Psoas muscle (tissue), 8 donors: ENCODE measurements around the gene C10orf67. TPM values are rescaled to one million over a fixed set of nuclear protein-coding genes. Genes with fewer than 3 reads are reported as not detected.

Source experiments
- ATAC-seq, 4 donors: fragments of 200-7000 bp; cut with Tn5 transposase; one replicate each; pipeline ENCODE4 v1.9.1; 2020; ENCODE audit warnings: moderate library complexity in 3 of 4, mild to moderate bottlenecking in 2 of 4
- DNase-seq, 2 donors: peaks; one replicate each; pipeline ENCODE4 v3.0.0-alpha.2; 2020
- H3K27ac ChIP-seq: fragments of 200-600 bp; one replicate; pipeline ENCODE4 v1.8.0; 2022
- H3K27me3 ChIP-seq, 3 donors: fragments of 200-600 bp in 1 of 3; one replicate each; pipeline versions ENCODE4 v1.6.1 to v1.8.0; 2013 to 2022; ENCODE audit warnings: low read length in 2 of 3, mild to moderate bottlenecking in 2 of 3, moderate library complexity in 1 of 3; ENCODE audit not compliant: insufficient read depth in 3 of 3
- H3K36me3 ChIP-seq, 2 donors: fragments of 200-600 bp in 1 of 2; one replicate each; pipeline versions ENCODE4 v1.6.1 to v1.8.0; 2013 to 2022; ENCODE audit warnings: low read depth in 1 of 2, mild to moderate bottlenecking in 1 of 2, moderate library complexity in 1 of 2; ENCODE audit not compliant: insufficient read depth in 1 of 2
- H3K4me1 ChIP-seq: fragments of 200-600 bp; one replicate; pipeline ENCODE4 v1.8.0; 2022
- H3K4me3 ChIP-seq: fragments of 200-600 bp; one replicate; pipeline ENCODE4 v1.8.0; 2022; ENCODE audit warnings: mild to moderate bottlenecking
- H3K9me3 ChIP-seq: fragments of 200-600 bp; one replicate; pipeline ENCODE4 v1.8.0; 2022
- WGBS, 3 donors: extraction: QIAGEN DNeasy Blood & Tissue Kit; methylation state at CpG; one replicate each; pipeline versions ENCODE4 v1.1.6 to v1.1.7; 2013; 5-methylcytosine and 5-hydroxymethylcytosine counted together
- intact Hi-C, 2 donors: fragments of 100-400 bp; cut with DNase I; formaldehyde crosslinking; loops; one replicate each; pipeline versions ENCODE4 v1.11.0 to v1.14.2; 2022
- polyA plus RNA-seq, 3 donors: library from polyadenylated mRNA; stranded (reverse); fragments of 200-250 nt; gene quantifications; one replicate each; pipeline ENCODE4 v1.2.3, GENCODE V29; 2013
- total RNA-seq, 4 donors: library from RNA; stranded (reverse); fragmentation: NEBNext Ultra II Directional in 2 of 4; extraction: Animal tissue kit (Norgen Biotek cat#: 25700) in 2 of 4; gene quantifications; one replicate each; pipeline versions ENCODE4 v1.2.1 to v1.2.4, GENCODE V29; 2021 to 2023
- TF ChIP-seq, protein P1 (sequence below): fragments of 200-600 bp; IDR thresholded peaks from one replicate; pipeline ENCODE4 v1.8.0; 2022; ENCODE audit warnings: antibody characterized with exemption
- donor health status: healthy with polysubstance abuse.
- donor health status: DM: no; HTN: no; CAD: no; lungs with moderate emphysema.
- donor health status: Bipolar disorder and iron deficiency.
- donor health status: healthy.
- donor health status: DM: yes; HTN: yes; CAD: no.
- donor health status: DM: no; HTN: no; CAD: no.
- donor health status: DM: no; HTN: no; CAD: no.
- donor health status: DM: yes; HTN: yes; CAD: no.

The C10orf67 gene
- total and polyA plus RNA-seq, 7 donors, result 0.01 to 0.67 (median 0.06) TPM; not detected in 2

DNA sequence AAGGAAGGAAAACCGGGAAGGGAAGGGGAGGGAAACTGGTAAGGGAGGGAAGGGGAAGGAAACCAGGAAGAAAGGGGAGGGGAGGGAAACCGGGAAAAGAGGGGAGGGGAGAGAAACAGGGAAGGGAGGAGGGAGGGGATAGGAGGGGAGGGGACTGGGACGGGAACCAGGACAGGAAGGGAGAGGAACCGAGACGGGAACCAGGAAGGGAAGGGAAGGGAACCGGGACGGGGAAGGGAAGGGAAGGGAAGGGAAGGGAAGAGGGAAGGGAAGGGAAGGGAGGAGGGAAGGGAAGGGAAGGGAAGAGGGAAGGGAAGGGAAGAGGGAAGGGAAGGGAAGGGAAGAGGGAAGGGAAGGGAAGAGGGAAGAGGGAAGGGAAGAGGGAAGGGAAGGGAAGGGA, 13.6 kb downstream of the C10orf67 start:
- no peak for DNase-seq
- no peaks in the 10 kb centered on the region for H3K36me3 ChIP-seq
- H3K4me1 ChIP-seq, result no peaks in the 10 kb centered on the region
- TF ChIP-seq, protein P1, sequence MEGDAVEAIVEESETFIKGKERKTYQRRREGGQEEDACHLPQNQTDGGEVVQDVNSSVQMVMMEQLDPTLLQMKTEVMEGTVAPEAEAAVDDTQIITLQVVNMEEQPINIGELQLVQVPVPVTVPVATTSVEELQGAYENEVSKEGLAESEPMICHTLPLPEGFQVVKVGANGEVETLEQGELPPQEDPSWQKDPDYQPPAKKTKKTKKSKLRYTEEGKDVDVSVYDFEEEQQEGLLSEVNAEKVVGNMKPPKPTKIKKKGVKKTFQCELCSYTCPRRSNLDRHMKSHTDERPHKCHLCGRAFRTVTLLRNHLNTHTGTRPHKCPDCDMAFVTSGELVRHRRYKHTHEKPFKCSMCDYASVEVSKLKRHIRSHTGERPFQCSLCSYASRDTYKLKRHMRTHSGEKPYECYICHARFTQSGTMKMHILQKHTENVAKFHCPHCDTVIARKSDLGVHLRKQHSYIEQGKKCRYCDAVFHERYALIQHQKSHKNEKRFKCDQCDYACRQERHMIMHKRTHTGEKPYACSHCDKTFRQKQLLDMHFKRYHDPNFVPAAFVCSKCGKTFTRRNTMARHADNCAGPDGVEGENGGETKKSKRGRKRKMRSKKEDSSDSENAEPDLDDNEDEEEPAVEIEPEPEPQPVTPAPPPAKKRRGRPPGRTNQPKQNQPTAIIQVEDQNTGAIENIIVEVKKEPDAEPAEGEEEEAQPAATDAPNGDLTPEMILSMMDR, result no peak
- H3K4me3 ChIP-seq, result no peak overlapping the region
- intact Hi-C loops, result no loop called here
- H3K9me3 ChIP-seq, result no peaks in the 10 kb centered on the region
- WGBS, 3 donors, result 68 to 79% (median 78%) methylated on average over 3 to 7 of the region's 7 CpGs
- ATAC-seq, result no peak
- no peak overlapping the region for H3K27ac ChIP-seq
- peaks cover 0 to 4% (median 0%) of the 10 kb centered on the region in 3 donors for H3K27me3 ChIP-seq

DNA sequence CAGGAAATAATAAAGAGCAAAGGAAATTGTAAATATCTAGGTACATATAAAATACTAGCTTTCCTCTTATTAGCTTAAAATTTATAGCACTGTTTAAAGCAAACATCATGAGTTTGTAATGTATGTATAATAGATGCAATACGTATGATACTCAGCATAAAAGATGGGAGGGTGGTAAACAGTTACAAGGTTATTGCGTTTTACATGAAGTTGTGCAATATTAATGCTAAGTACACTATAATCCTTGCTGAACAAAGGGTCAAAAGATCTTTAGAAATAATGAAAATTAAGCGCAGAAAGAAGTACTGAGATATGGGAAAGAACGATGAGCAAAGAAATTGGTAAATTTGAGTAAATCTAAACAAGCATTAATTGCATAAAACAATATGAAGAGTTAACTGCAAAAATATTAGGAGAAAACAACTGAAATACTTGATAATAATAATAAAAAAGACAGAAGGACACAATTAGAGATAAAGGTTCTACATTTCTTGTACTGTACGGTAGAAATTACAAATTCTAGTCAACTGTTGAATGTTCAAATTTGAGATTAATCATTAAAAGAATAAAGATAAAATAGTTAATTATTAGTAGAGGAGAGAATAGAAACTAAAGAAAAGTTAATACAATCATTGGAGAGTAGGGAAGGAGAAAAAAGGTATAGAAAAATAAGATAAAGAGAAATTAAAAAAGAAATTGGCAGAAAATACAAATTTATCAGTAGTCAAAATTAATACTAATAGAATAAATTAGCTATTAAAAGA, 17.9 kb downstream of the C10orf67 start:
- Histone ChIP-seq H3K4me3 (no peak overlapping the region), H3K27me3 (peaks cover 0 to 4% (median 0%) of the 10 kb centered on the region in 3 donors), H3K36me3 (no peaks in the 10 kb centered on the region), H3K4me1 (no peaks in the 10 kb centered on the region), H3K9me3 (no peaks in the 10 kb centered on the region), H3K27ac (no peak overlapping the region)
- TF ChIP-seq, protein P1, result no peak
- intact Hi-C loops, result no loop called here
- 90 to 93% (median 92%) methylated on average over 5 of the region's 5 CpGs for WGBS, 3 donors
- DNase-seq (no peak), ATAC-seq (no peak)

GRCh38 chr10:23325132-23325531, 19.5 kb downstream of the C10orf67 start:
- TF ChIP-seq, protein P1, result no peak

GRCh38 chr10:23324351-23324750, 20.2 kb downstream of the C10orf67 start:
- ATAC-seq, result no peak
- H3K9me3 ChIP-seq, result no peaks in the 10 kb centered on the region

More at GRCh38 chr10:23325132-23325531, 19.5 kb downstream of the C10orf67 start:
- 93 to 100% (median 96%) methylated on average over 1 of the region's 1 CpG for WGBS, 3 donors
- ATAC-seq (no peak), DNase-seq (no peak)
- intact Hi-C loops, result no loop called here
- no peaks in the 10 kb centered on the region for H3K36me3 ChIP-seq
- H3K9me3 ChIP-seq, result no peaks in the 10 kb centered on the region
- no peaks in the 10 kb centered on the region for H3K4me1 ChIP-seq
- no peak overlapping the region for H3K4me3 ChIP-seq
- peaks cover 0 to 4% (median 0%) of the 10 kb centered on the region in 3 donors for H3K27me3 ChIP-seq
- H3K27ac ChIP-seq, result no peak overlapping the region

More at GRCh38 chr10:23324351-23324750, 20.2 kb downstream of the C10orf67 start:
- H3K27ac ChIP-seq, result no peak overlapping the region
- H3K4me3 ChIP-seq, result no peak overlapping the region
- no peak for DNase-seq
- H3K36me3 ChIP-seq, result no peaks in the 10 kb centered on the region
- 85 to 95% (median 95%) methylated on average over 1 of the region's 1 CpG for WGBS, 3 donors
- H3K27me3 ChIP-seq, result peaks cover 0 to 4% (median 0%) of the 10 kb centered on the region in 3 donors
- TF ChIP-seq, protein P1, result no peak
- intact Hi-C loops, result no loop called here
- no peaks in the 10 kb centered on the region for H3K4me1 ChIP-seq
